ENCODE data around the gene DEPP1. TPM values are rescaled to one million over a fixed set of nuclear protein-coding genes. Genes with fewer than 3 reads are reported as not detected.

Gene DEPP1
- total and polyA plus RNA-seq, 2 donors (not counting 3 experiments of a cell fraction or from before 2014, with no cell fraction given): 364 to 951 TPM

- H3K9ac ChIP-seq (replicated peaks; ENCODE audit: extremely low read depth, insufficient read depth, low read length): no peak overlapping the region
- FAIRE-seq (no peak), DNase-seq (ENCODE audit: low read depth, low spot score) (no peak)
- no peaks in the 10 kb centered on the region for H3K79me2 ChIP-seq (ENCODE audit: control insufficient read depth, insufficient read depth, low read length)
- TF ChIP-seq POLR2A (IDR thresholded peaks at IDR 0.05; ENCODE audit: low read depth, low read length): no peak
- TF ChIP-seq JUN (IDR thresholded peaks at IDR 0.05; ENCODE audit: borderline replicate concordance, insufficient read depth, insufficient read length, low read depth): no peak
- no peak for TF ChIP-seq FOS (IDR thresholded peaks at IDR 0.05; ENCODE audit: borderline replicate concordance, insufficient read depth, low read length)
- no peak for TF ChIP-seq GATA2 (IDR thresholded peaks at IDR 0.05; ENCODE audit: insufficient read depth, insufficient read length, low read depth, low read length)
- no peak for TF ChIP-seq CTCF (IDR thresholded peaks at IDR 0.05; ENCODE audit: extremely low read depth in 1 of 2, insufficient read depth in 1 of 2, low read depth in 1 of 2, low read length in 2 of 2)
- TF ChIP-seq MYC (IDR thresholded peaks at IDR 0.05; ENCODE audit: low read depth, low read length): no peak
- no peak for TF ChIP-seq MAX (IDR thresholded peaks at IDR 0.05; ENCODE audit: insufficient read depth, insufficient read length)
- no peak for TF ChIP-seq POLR2AphosphoS5 (IDR thresholded peaks at IDR 0.05; ENCODE audit: insufficient read depth, low read depth, low read length)
- no peak for TF ChIP-seq EZH2 (IDR thresholded peaks at IDR 0.05; ENCODE audit: borderline replicate concordance, low read depth, low read length, severe bottlenecking)
- no peaks in the 10 kb centered on the region for H3K9me1 ChIP-seq (replicated peaks; ENCODE audit: control insufficient read depth, extremely low read depth, insufficient read depth, low read length)
- no peaks in the 10 kb centered on the region for H4K20me1 ChIP-seq (replicated peaks; ENCODE audit: control insufficient read depth, extremely low read depth, insufficient read depth, low read length)
- no TSS peak for BruUV-seq (replicated peaks)
- POLR2A ChIA-PET: no interaction called here
- CTCF ChIA-PET: no interaction called here
- no peaks in the 10 kb centered on the region for H3K9me3 ChIP-seq (replicated peaks; ENCODE audit: control insufficient read depth, insufficient read depth, low read length)
- no peaks in the 10 kb centered on the region for H3K4me1 ChIP-seq (ENCODE audit: control insufficient read depth, extremely low read depth, insufficient read depth, low read length)
- H3K4me3 ChIP-seq (replicated peaks in 1 of 3; ENCODE audit: insufficient read depth in 1 of 3, low read depth in 1 of 3, low read length in 3 of 3): no peak overlapping the region
- H3K27ac ChIP-seq (ENCODE audit: insufficient read depth, low read depth, low read length): no peak overlapping the region
- dilution Hi-C loops (cut with MboI; ENCODE audit: extremely low pct_ligation_motif_present, low sequenced_read_pairs) (no loop called here), intact Hi-C loops (cut with micrococcal nuclease) (no loop called here)
- no peaks in the 10 kb centered on the region for H3K36me3 ChIP-seq (ENCODE audit: control insufficient read depth in 2 of 2, extremely low read depth in 1 of 2, insufficient read depth in 2 of 2, low read length in 2 of 2)
- no peak overlapping the region for H2AFZ ChIP-seq (ENCODE audit: low read depth, low read length)
- H3K4me2 ChIP-seq (ENCODE audit: insufficient read depth, low read length): no peak overlapping the region
- no peaks in the 10 kb centered on the region for H3K27me3 ChIP-seq (ENCODE audit: control insufficient read depth in 2 of 2, insufficient read depth in 2 of 2, low read length in 2 of 2)
These were observed 51.3 kb downstream of the DEPP1 start for GRCh38 chr10:44927352-44927751.
